Esophagus squamous epithelium (tissue), 4 donors: ENCODE results near the gene NUDCD2.

ENCODE experiments used
- POLR2A ChIP-seq, 4 donors: fragments of 450-650 bp; IDR thresholded peaks; one replicate each; pipeline ENCODE4 v1.6.1; 2017; ENCODE audit warnings: antibody characterized with exemption in 4 of 4, mild to moderate bottlenecking in 4 of 4, moderate library complexity in 3 of 4
- TF ChIP-seq, protein P1 (sequence below), 6 experiments: fragments of 450-650 bp in 4 of 6; fragments of 200-600 bp in 2 of 6; sonication (generic) in 2 of 6; IDR thresholded peaks; one replicate each; pipeline ENCODE4 v1.5.1; 2016 to 2019; ENCODE audit warnings: antibody characterized with exemption in 6 of 6, mild to moderate bottlenecking in 4 of 6, moderate library complexity in 4 of 6

DNA sequence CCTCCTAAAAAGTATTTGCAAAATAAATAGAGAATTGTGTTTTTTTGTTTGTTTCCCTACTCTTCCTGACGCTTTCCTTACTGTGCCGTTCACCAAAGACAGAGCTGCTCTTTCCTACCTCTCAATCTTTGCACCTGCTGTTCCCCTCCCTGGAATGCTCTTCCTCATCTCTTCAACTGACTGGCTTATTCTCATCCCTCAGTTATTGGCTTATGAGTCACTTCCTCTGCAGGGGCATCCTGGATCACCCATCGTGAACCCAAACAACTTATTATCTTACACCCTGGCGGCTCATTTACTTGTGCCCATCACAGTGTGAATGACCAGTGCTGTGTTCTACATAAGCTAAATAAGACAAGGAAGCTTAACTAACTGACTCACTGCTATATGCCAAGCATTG lies 58.6 kb downstream of the NUDCD2 start:
- TF ChIP-seq, protein P1, sequence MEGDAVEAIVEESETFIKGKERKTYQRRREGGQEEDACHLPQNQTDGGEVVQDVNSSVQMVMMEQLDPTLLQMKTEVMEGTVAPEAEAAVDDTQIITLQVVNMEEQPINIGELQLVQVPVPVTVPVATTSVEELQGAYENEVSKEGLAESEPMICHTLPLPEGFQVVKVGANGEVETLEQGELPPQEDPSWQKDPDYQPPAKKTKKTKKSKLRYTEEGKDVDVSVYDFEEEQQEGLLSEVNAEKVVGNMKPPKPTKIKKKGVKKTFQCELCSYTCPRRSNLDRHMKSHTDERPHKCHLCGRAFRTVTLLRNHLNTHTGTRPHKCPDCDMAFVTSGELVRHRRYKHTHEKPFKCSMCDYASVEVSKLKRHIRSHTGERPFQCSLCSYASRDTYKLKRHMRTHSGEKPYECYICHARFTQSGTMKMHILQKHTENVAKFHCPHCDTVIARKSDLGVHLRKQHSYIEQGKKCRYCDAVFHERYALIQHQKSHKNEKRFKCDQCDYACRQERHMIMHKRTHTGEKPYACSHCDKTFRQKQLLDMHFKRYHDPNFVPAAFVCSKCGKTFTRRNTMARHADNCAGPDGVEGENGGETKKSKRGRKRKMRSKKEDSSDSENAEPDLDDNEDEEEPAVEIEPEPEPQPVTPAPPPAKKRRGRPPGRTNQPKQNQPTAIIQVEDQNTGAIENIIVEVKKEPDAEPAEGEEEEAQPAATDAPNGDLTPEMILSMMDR (IDR thresholded peaks at IDR 0.05) = no peak
- TF ChIP-seq POLR2A (IDR thresholded peaks at IDR 0.05) = no peak
